HepG2 (cell line): ENCODE measurements around the gene MRPL48. TPM values are rescaled to one million over a fixed set of nuclear protein-coding genes. Genes with fewer than 3 reads are reported as not detected.

ENCODE experiments used
- AHR ChIP-seq: IDR thresholded peaks from 2 replicates; pipeline ENCODE4 v1.6.1; 2018; ENCODE audit warnings: missing genetic modification reagents, missing compliant biosample characterization
- DNMT3B ChIP-seq: conservative IDR thresholded peaks from 2 replicates; pipeline ENCODE4 v1.6.1; 2016; ENCODE audit warnings: missing biosample characterization, control low read depth
- EEA1 ChIP-seq: sonication (generic); formaldehyde crosslinking; IDR thresholded peaks from 2 replicates; pipeline ENCODE4 v1.5.1; 2020; ENCODE audit warnings: mild to moderate bottlenecking, missing genetic modification reagents, borderline replicate concordance
- GATAD2A ChIP-seq: IDR thresholded peaks from 2 replicates; pipeline ENCODE4 v1.6.1; 2016
- JUN ChIP-seq: sonication (generic); formaldehyde crosslinking; IDR thresholded peaks from 2 replicates; pipeline ENCODE4 v1.4.0; 2020; ENCODE audit warnings: mild to moderate bottlenecking, missing genetic modification reagents
- NBN ChIP-seq: fragments of 450-650 bp; conservative IDR thresholded peaks from 2 replicates; pipeline ENCODE4 v1.6.1; 2017
- PRDM15 ChIP-seq: sonication (generic); formaldehyde crosslinking; IDR thresholded peaks from 2 replicates; pipeline ENCODE4 v1.4.0; 2020; ENCODE audit warnings: missing genetic modification reagents
- RFX1 ChIP-seq: fragments of 450-650 bp; IDR thresholded peaks from 2 replicates; pipeline ENCODE4 v1.6.1; 2017
- RNF219 ChIP-seq: sonication (generic); formaldehyde crosslinking; IDR thresholded peaks from 2 replicates; pipeline ENCODE4 v1.5.0; 2020; ENCODE audit warnings: mild to moderate bottlenecking, missing genetic modification reagents
- SP140L ChIP-seq: sonication (generic); formaldehyde crosslinking; IDR thresholded peaks from 2 replicates; pipeline ENCODE4 v1.4.0; 2020; ENCODE audit warnings: missing genetic modification reagents, borderline replicate concordance
- SP2 ChIP-seq: sonication (generic); formaldehyde crosslinking; IDR thresholded peaks from 2 replicates; pipeline ENCODE4 v1.5.1; 2020; ENCODE audit warnings: mild to moderate bottlenecking, missing genetic modification reagents
- SRSF1 ChIP-seq: fragments of 200-400 bp; formaldehyde crosslinking; optimal IDR thresholded peaks from 2 replicates; pipeline ENCODE3; 2017; ENCODE audit warnings: mild to moderate bottlenecking, low read depth, low read length, moderate library complexity
- TFAP4 ChIP-seq: sonication (generic); IDR thresholded peaks from 2 replicates; pipeline ENCODE4 v1.6.1; 2016; ENCODE audit warnings: low read depth, borderline replicate concordance
- TRAFD1 ChIP-seq: sonication (generic); formaldehyde crosslinking; IDR thresholded peaks from 2 replicates; pipeline ENCODE4 v1.5.1; 2020; ENCODE audit warnings: missing genetic modification reagents, mild to moderate bottlenecking, borderline replicate concordance
- YEATS4 ChIP-seq: sonication (generic); formaldehyde crosslinking; IDR thresholded peaks from 2 replicates; pipeline ENCODE4 v1.4.0; 2020; ENCODE audit warnings: missing genetic modification reagents, borderline replicate concordance
- ZBTB14 ChIP-seq: sonication (generic); formaldehyde crosslinking; IDR thresholded peaks from 2 replicates; pipeline ENCODE4 v1.4.0; 2020; ENCODE audit warnings: missing genetic modification reagents
- ZNF576 ChIP-seq: sonication (generic); formaldehyde crosslinking; IDR thresholded peaks from 2 replicates; pipeline ENCODE4 v1.4.0; 2020; ENCODE audit warnings: mild to moderate bottlenecking, missing genetic modification reagents
- ZNF737 ChIP-seq: sonication (generic); formaldehyde crosslinking; IDR thresholded peaks from 2 replicates; pipeline ENCODE4 v1.5.0; 2020; ENCODE audit warnings: missing genetic modification reagents, mild to moderate bottlenecking, borderline replicate concordance
- ZNF782 ChIP-seq: sonication (generic); formaldehyde crosslinking; IDR thresholded peaks from 2 replicates; pipeline ENCODE4 v1.4.0; 2020; ENCODE audit warnings: missing genetic modification reagents, mild to moderate bottlenecking, borderline replicate concordance
- ZSCAN29 ChIP-seq: sonication (generic); formaldehyde crosslinking; conservative IDR thresholded peaks from 2 replicates; pipeline ENCODE4 v1.4.0; 2020; ENCODE audit warnings: mild to moderate bottlenecking, missing genetic modification reagents
- polyA plus RNA-seq, 8 experiments: library from polyadenylated mRNA; depleted of rRNA in 3 of 8; stranded (reverse) in 7 of 8; unstranded in 1 of 8; fragments of >200 nt; fragmentation: Illumina TruSeq in 4 of 8; extraction: Trizol in 4 of 8; gene quantifications; 2 replicates each; pipeline versions ENCODE4 v1.2.1 to v1.2.3, GENCODE V29; 2011 to 2016; ENCODE audit warnings: low read depth in 4 of 8, missing spikeins in 1 of 8, mixed read lengths in 1 of 8; ENCODE audit not compliant: insufficient read depth in 1 of 8
- total RNA-seq, 5 experiments: library from RNA; depleted of rRNA; stranded (reverse); fragments of >200 nt; fragmentation: Illumina TruSeq; extraction: Trizol; gene quantifications; 2 replicates each; pipeline ENCODE4 v1.2.3, GENCODE V29; 2016; ENCODE audit warnings: low read depth in 1 of 5

MRPL48 gene
- total and polyA plus RNA-seq, 2 of the 13 experiments (the other 11 are each of a cell fraction or from before 2014, with no cell fraction given): 61.2 to 67.9 TPM

- TF ChIP-seq PRDM15 (CRISPR knock-in tag): no peak; the same call in 1 of the 2 replicates
- TF ChIP-seq ZSCAN29 (CRISPR knock-in tag): no peak
- no peak for TF ChIP-seq SP140L
- no peak for TF ChIP-seq TRAFD1 (CRISPR knock-in tag)
- TF ChIP-seq NBN: no peak
- no peak for TF ChIP-seq ZNF576 (CRISPR knock-in tag)
- TF ChIP-seq TFAP4: 0 out of 2 replicates have a peak, but pooled peaks have one; percentile 10
- no peak for TF ChIP-seq AHR
- TF ChIP-seq SRSF1: peak; percentile 49
- TF ChIP-seq GATAD2A (CRISPR knock-in tag): peak; percentile 60
- no peak for TF ChIP-seq RFX1
- peak; percentile 80; the same call in 1 of the 2 replicates for TF ChIP-seq YEATS4 (CRISPR knock-in tag)
- TF ChIP-seq ZNF737 (CRISPR knock-in tag): no peak
- TF ChIP-seq EEA1 (CRISPR knock-in tag): no peak
- no peak for TF ChIP-seq JUN (CRISPR knock-in tag)
- peak; percentile 84 for TF ChIP-seq SP2 (CRISPR knock-in tag)
- TF ChIP-seq RNF219 (CRISPR knock-in tag): no peak
- TF ChIP-seq ZNF782 (CRISPR knock-in tag): no peak; the same call in 1 of the 2 replicates
- no peak for TF ChIP-seq DNMT3B
- peak; percentile 97 for TF ChIP-seq ZBTB14
Measured at GRCh38 chr11:73760679-73761402, 26.8 kb upstream of the MRPL48 start, which contains the start of gene RAB6A (continued).
